HEK293T (cell line): ENCODE measurements around the gene FBXL5.

Experiments used
- L3MBTL2 ChIP-seq: fragments of 450-650 bp; conservative IDR thresholded peaks from 2 replicates; pipeline ENCODE4 v1.6.1; 2016; ENCODE audit warnings: mild to moderate bottlenecking
- TARDBP ChIP-seq: fragments of 450-650 bp; IDR thresholded peaks from 2 replicates; pipeline ENCODE4 v1.6.1; 2016

DNA sequence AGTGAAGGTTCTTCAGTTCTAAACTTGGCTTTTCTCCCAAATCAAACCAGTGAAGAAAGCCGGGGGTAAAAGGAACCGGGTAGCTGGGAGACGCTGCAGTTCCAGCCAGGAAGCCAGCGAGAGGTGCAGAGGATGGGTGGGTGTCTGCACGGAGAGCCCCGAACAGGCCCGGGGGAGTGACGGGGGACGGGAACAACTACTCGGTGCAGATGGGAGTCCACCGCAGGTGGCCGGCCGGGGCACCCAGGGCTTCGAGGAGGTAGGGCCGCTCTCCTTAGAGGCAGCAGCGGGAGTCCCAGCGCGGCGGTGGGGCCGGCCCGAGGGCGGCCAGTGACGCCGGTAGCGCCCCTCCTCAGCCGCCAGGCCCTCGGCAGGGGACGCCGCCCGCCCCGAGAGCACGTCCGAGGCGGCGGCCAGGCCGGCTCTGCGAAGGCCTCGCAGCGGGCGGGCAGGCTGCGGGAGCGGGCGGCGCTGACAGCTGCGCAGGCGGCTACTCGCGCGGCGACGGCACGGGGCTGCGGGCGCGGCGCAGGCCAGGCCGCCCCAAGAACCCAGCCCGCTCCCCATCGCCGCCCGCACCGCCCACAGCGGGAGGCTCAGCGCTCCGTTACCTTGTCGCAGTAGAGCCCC lies 449 bp downstream of the FBXL5 start:
- TF ChIP-seq L3MBTL2 (no peak), TARDBP (no peak)
